HFFc6 (cell line): ENCODE data around the gene SEMA5B. TPM values are rescaled to one million over a fixed set of nuclear protein-coding genes. Genes with fewer than 3 reads are reported as not detected.

Experiments used
- DNase-seq: peaks from one replicate; pipeline ENCODE4 v3.0.0-alpha.2; 2018
- H3K27ac Mint-ChIP-seq: 2 replicates; pipeline ENCODE4 v1.8.0; 2020; ENCODE audit warnings: mild to moderate bottlenecking, mixed read lengths
- H3K27me3 Mint-ChIP-seq: 2 replicates; pipeline ENCODE4 v1.8.0; 2021; ENCODE audit warnings: mild to moderate bottlenecking, moderate library complexity, mixed read lengths; ENCODE audit not compliant: insufficient read depth
- H3K36me3 Mint-ChIP-seq: 2 replicates; pipeline ENCODE4 v1.8.0; 2021; ENCODE audit warnings: low read depth, mixed read lengths
- H3K4me1 Mint-ChIP-seq: 2 replicates; pipeline ENCODE4 v1.8.0; 2020; ENCODE audit warnings: low read depth, mixed read lengths
- H3K4me3 Mint-ChIP-seq: 2 replicates; pipeline ENCODE4 v1.8.0; 2020; ENCODE audit warnings: mild to moderate bottlenecking, moderate library complexity, mixed read lengths
- H3K9me3 Mint-ChIP-seq: 2 replicates; pipeline ENCODE4 v1.8.0; 2020; ENCODE audit warnings: mild to moderate bottlenecking, mixed read lengths
- total RNA-seq, 6 experiments: library from RNA; stranded (reverse); fragmentation: NEBNext Ultra II Directional; extraction: Animal tissue kit (Norgen Biotek cat#: 25700); gene quantifications; 2 replicates in 1 of 6; 3 replicates in 5 of 6; pipeline ENCODE4 v1.2.3, GENCODE V29; 2021
- TF ChIP-seq, protein P1 (sequence below): fragments of 200-600 bp; sonication (generic); IDR thresholded peaks from 2 replicates; pipeline ENCODE4 v1.5.0; 2021; ENCODE audit warnings: antibody characterized with exemption, mild to moderate bottlenecking

The SEMA5B gene
- total RNA-seq, 6 experiments from 2014 or later: not detected

DNA sequence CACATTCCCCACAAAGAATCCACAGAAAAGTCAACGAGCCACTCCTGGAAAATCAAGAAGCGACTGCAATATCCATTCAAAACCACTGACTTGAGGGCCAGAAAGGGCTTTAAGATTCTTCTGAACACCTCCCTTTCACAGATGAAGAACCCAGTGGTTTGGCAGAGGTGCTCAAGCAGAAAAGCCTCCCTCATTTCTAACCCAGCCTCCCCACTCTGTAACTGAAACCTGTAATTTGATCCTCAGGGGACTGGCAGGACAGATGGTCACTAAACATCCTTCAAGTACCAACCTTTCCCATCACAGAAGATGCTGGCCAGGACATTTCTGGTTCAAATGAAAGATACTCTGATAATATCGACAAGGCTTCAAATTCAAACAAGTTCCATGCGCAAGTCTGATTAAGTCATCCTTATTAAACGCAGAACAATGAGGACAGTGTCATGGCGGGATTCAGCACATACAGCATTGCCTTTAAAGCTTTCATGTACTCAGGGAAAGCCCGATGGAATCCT lies 5.5 kb downstream of the SEMA5B start:
- Mint-ChIP-seq H3K4me1 (no peaks in the 10 kb centered on the region), H3K9me3 (no peaks in the 10 kb centered on the region), H3K27ac (no peak overlapping the region), H3K4me3 (no peak overlapping the region), H3K27me3 (peaks cover 62% of the 10 kb centered on the region), H3K36me3 (no peaks in the 10 kb centered on the region)
- no peak for DNase-seq
- TF ChIP-seq, protein P1, sequence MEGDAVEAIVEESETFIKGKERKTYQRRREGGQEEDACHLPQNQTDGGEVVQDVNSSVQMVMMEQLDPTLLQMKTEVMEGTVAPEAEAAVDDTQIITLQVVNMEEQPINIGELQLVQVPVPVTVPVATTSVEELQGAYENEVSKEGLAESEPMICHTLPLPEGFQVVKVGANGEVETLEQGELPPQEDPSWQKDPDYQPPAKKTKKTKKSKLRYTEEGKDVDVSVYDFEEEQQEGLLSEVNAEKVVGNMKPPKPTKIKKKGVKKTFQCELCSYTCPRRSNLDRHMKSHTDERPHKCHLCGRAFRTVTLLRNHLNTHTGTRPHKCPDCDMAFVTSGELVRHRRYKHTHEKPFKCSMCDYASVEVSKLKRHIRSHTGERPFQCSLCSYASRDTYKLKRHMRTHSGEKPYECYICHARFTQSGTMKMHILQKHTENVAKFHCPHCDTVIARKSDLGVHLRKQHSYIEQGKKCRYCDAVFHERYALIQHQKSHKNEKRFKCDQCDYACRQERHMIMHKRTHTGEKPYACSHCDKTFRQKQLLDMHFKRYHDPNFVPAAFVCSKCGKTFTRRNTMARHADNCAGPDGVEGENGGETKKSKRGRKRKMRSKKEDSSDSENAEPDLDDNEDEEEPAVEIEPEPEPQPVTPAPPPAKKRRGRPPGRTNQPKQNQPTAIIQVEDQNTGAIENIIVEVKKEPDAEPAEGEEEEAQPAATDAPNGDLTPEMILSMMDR: no peak

DNA sequence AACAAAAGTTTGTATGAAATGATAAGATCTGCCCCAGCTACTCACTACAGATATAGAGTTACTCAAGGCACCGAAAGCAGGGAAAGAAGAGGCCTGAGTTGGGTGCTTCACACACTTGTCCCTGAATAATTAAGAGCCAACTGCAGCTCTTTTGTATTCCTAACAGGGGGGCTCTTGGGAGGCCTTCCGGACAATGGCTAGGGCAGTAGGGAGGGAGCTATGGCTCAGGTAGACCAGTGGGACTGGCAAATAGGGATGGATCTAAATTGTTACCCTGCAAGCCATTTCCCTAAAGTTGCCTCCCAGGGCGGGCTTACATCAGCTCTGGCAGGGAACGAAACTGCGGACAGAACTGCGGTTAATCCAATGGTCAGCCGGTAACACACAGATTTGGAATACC lies 6.2 kb downstream of the SEMA5B start:
- Mint-ChIP-seq H3K27me3 (peaks cover 62% of the 10 kb centered on the region), H3K9me3 (no peaks in the 10 kb centered on the region), H3K27ac (no peak overlapping the region), H3K4me3 (no peak overlapping the region), H3K36me3 (no peaks in the 10 kb centered on the region), H3K4me1 (no peaks in the 10 kb centered on the region)
- no peak for DNase-seq
- TF ChIP-seq, protein P1: no peak

DNA sequence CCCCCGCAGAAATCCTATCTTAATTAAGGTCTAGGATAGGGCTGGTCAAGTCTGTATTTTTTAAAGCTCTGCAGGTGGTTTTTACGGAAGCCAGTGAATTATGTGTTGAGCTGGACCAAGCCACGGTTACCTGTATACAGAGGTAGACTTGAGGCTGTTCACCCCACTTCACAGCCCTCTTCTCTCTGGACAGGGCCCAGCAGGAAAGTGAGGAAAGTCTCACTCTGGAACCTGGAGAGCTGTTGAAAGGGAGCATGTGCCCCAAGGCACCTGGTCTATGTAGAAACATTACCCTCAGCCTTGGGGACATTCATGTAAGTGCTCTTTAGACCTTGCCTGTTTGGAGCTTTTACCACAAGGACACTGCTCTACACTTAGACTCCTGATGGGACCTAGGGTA lies 6.9 kb downstream of the SEMA5B start:
- TF ChIP-seq, protein P1: no peak
- no peak overlapping the region for H3K4me3 Mint-ChIP-seq
- no peak overlapping the region for H3K27ac Mint-ChIP-seq
- DNase-seq: no peak
- H3K4me1 Mint-ChIP-seq: no peaks in the 10 kb centered on the region
- peaks cover 62% of the 10 kb centered on the region for H3K27me3 Mint-ChIP-seq
- no peaks in the 10 kb centered on the region for H3K36me3 Mint-ChIP-seq
- H3K9me3 Mint-ChIP-seq: no peaks in the 10 kb centered on the region

DNA sequence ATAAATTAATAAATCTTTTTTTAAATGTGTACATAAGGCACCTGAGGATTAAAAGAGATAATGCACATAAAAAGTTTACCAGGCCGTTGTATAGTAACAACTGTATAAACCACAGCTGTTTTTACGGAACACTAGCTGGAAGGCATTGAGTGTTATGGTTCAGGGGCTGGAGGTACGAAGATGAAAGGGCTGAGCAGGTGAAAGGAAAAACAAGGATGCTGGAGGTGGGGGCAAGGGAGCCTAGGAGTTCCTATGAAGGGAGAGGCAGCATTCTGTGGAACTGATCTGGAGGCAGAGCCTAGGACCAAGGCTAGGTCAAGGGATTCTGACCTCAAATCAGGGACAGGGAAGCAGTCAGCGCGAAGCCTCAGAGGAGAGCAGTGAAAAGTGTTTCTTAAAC lies 8.0 kb downstream of the SEMA5B start:
- Mint-ChIP-seq H3K36me3 (no peaks in the 10 kb centered on the region), H3K4me1 (no peaks in the 10 kb centered on the region), H3K27ac (no peak overlapping the region), H3K9me3 (no peaks in the 10 kb centered on the region), H3K27me3 (peaks cover 60% of the 10 kb centered on the region), H3K4me3 (no peak overlapping the region)
- DNase-seq: no peak
- TF ChIP-seq, protein P1: no peak

DNA sequence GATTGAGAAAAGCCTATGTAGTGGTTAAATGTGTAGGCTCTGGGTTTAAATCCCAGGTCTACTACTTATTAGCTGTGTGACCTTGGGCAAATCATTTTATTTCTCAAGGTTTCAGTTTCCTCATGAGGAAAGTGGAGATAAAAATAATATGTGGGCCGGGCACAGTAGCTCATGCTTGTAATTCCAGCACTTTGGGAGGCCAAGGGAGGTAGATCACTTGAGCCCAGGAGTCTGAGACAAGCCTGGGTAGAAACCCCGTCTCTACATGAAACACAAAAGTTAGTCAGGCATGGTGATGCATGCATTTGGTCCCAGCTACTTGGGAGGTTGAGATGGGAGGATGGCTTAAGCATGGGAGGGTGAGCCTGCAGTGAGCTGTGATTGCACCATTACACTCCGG lies 8.4 kb downstream of the SEMA5B start:
- Mint-ChIP-seq H3K4me1 (no peaks in the 10 kb centered on the region), H3K9me3 (no peaks in the 10 kb centered on the region), H3K36me3 (no peaks in the 10 kb centered on the region), H3K27me3 (peaks cover 58% of the 10 kb centered on the region), H3K4me3 (no peak overlapping the region), H3K27ac (no peak overlapping the region)
- TF ChIP-seq, protein P1: no peak
- no peak for DNase-seq

DNA sequence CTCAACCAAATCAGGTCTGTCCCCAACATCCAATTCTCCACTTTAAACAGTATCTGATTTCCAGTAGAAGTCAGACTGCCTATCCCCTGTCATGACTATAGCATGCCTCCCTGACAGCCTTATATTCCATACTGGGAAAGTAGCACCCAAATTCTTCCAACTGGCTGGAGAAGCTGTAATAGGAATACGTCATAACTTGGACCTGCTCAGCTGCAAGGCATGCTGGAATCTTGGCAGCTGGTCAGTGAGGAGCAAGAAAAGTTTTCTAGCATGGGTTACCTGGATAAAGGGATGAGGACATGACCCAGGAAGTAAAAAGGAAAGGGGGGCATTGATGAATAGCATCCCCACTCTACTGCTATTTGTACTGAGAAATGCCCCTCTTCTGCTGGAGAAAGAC lies 8.9 kb downstream of the SEMA5B start:
- TF ChIP-seq, protein P1: no peak
- Mint-ChIP-seq H3K27ac (no peak overlapping the region), H3K4me1 (no peaks in the 10 kb centered on the region), H3K9me3 (no peaks in the 10 kb centered on the region), H3K36me3 (no peaks in the 10 kb centered on the region), H3K27me3 (peaks cover 58% of the 10 kb centered on the region), H3K4me3 (no peak overlapping the region)
- no peak for DNase-seq
